NCI-H345 treated with DMSO at 0.1 percent for 48 hours (cell line): ENCODE measurements around the gene C6orf136.
"Not testable (repeated sequence)": the region's sequence is repeated elsewhere in the genome, so short reads cannot be mapped to it uniquely, and the experiment has no call there.

Experiments
- DNase-seq: peaks from one replicate; lab custom pipeline; 2025; ENCODE audit not compliant: unreplicated experiment; lab: John Stamatoyannopoulos, UW

C6orf136 gene

GRCh38 chr6:30655743-30656094, 8.8 kb downstream of the C6orf136 start:
- DNase-seq, result no peak

DNA sequence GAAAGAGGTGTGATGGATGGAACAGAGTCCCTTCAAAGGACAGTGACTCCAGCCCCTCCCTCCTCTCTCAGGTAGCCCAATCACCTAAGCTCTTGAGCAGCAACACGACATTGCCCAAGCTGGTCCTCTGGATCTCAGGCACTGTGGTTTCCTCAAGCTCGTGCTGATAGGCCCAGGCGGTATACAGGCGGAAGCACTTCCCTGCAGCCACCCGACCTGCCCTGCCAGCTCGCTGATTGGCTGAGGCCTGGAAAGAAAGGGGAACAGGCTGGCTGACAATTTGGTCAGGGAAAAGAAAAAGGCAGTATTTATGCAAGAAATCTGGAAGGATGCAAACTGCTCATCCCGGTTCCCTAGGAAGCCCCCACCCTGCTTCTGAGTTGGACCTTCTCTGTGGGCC, 9.6 kb downstream of the C6orf136 start:
- no peak for DNase-seq

DNA sequence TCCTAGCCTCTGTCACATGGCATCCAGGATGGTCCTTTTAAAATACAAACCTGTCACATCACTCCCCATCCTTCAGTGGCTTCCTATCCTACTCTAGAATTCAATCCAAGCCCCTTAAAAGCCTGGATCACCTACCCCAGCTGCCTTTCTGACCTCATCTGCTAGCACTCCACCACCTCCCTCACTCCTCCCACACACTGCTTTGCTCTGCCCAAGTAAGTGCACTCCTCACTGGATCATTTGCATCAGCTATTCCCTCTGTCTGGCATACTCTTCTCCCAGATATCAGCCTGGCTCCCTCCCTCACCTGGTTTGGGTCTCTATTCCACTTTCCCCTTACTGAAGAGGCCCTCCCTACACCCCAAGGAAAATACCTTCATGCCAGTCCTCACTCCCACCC, 10.5 kb downstream of the C6orf136 start:
- no peak for DNase-seq

DNA sequence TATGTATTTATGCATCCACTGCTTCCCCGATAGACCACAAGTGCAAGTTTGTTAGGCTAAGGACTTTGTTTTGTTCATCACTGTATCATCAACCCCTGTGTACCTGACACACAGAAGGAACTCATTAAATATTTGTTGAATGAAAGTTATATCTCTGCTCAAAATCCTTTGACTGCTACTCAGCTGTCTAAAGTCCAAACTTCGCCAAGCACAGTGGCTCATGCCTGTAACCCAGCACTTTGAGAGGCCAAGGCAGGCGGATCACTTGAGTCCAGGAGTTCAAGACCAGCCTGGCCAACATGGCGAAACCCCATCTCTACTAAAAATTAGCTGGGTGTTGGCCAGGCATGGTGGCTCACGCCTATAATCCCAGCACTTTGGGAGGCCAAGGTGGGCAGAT, 11.0 kb downstream of the C6orf136 start:
- not testable (repeated sequence) for DNase-seq

GRCh38 chr6:30664994-30665767, 18.2 kb downstream of the C6orf136 start:
- no peak for DNase-seq

DNA sequence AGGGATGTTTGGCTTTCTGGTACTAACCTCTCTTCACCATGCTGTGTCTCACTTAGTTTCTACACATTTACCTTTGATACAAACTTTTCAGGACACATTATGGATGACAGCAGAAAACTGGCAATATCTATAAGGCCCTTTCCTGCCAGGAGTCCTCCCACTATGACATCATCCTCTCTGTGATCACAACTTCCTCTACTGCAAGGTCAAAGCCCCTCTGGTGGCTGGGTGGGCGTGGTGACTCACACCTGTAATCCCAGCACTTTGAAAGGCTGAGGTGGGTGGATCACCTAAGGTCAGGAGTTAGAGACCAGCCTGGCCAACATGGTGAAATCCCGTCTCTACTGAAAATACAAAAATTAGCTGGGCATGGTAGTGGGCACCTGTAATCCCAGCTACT, 19.4 kb downstream of the C6orf136 start:
- not testable (repeated sequence) for DNase-seq

GRCh38 chr6:30670760-30671527, 24.0 kb downstream of the C6orf136 start:
- DNase-seq, result no peak

DNA sequence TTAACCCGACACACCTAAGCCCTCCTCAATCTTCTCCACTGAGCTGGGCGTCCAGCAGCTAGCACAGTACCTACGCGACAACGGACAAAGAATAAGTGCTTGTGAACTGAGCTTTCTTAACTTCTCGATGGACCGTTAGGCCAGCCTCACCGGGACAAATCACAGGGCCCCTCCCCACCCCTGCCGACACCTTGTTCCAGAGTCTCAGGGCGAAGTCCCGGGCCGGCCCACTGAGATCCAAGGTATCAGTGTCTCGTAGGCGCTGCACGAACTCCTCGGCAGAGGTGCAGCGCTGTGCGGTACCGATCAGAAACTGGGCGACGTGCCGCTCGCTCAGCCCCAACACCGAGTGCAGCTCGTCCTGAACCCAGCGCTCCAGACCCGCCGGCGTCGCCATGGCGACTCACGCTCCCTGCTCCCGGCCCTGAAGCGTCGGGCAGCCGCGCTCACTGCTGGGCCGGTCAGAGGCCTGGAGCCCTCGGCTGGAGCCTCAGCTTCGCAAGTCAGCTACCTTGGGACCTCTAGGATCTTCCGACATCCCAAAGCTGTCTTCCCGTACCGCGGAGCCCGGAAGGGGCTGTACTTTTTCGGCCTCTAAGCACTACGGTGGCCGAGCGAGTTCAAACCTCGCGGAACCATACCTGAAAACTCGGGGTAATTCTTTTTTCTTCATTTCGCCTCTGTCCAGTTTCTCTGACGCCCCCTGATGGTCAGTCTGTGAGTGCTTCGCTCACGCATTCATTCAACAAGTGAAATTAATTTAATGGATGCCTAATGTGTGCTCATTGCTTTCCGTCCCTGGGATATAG, 25.7 kb downstream of the C6orf136 start, which contains the start of gene DHX16:
Gene DHX16 (minus strand): TSS at position 562 of the 809 bp plus-strand sequence. CDS start 165 bp downstream, at position 397.
- DNase-seq, result peak; percentile 94

DNA sequence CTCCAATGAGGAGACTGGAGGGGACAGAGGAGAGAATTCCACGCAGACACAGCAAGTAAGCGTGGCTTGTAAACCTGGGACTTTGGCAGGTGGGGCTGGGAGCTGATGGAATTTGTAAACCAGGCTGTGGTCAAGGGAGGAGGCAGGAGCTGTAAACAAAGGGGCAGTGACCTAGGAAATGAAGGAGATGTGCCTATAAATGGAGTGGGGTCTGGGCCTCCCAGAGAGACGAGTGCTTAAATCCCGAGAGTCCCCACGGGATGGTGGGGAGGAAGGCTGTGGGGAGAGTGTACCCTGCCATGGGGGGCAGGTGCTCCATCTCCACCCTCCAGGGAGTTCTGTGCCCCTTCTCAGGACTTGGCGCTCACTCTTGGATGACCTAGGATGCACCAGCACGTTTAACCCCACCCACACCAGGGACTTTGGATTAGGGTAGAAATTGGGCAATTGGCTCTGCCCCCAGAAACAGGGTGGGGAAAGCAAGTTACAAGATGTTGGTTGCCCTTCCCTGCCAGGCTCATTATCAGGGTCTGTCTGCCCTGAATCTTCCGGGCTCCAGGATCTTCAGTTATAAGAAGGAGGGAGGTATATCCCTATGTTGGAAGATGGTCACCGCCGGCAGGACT, 29.8 kb downstream of the C6orf136 start:
- DNase-seq, result no peak

- no peak for DNase-seq
Measured at GRCh38 chr6:30678964-30679726, 32.2 kb downstream of the C6orf136 start.

DNA sequence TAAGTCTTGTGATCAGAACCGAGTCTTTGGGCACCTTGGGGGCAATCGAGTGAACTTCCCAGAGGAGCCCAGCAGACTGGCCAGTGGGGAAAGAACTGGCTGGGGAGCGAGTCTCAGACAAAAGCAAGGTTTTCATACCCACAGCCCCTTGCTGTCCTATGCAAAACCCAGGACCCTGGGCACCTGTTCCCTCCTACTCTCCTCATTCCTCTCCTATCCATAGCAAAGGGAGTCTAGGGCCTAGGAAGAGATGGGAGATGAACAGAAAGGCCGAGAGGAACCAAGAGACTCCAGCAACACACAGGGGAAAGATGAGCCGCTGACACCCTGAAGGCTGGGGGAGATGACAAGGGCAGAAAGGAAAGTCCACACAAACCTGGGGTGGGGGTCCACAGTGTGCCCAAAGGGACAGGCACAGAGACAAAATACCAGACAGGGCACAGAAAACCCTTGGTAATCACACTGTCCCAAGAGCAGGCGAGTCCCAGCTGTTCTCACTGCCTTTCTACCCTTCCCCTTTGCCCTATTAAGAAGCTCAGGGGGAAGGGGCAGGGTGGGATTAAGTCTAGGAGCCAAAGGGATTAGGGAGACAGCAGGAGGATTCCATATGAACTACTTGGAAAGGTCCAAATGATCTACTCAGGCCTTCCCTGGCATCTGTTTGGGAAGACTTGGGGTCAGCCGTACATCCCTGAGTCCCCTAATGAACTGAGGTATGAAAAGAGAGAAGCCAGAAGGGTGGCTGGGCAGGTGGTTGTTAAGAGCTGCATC, 33.0 kb downstream of the C6orf136 start:
- DNase-seq, result no peak

GRCh38 chr6:30681766-30682142, 34.8 kb downstream of the C6orf136 start:
- no peak for DNase-seq

- no peak for DNase-seq
Measured at GRCh38 chr6:30682143-30683117, 35.5 kb downstream of the C6orf136 start.

DNA sequence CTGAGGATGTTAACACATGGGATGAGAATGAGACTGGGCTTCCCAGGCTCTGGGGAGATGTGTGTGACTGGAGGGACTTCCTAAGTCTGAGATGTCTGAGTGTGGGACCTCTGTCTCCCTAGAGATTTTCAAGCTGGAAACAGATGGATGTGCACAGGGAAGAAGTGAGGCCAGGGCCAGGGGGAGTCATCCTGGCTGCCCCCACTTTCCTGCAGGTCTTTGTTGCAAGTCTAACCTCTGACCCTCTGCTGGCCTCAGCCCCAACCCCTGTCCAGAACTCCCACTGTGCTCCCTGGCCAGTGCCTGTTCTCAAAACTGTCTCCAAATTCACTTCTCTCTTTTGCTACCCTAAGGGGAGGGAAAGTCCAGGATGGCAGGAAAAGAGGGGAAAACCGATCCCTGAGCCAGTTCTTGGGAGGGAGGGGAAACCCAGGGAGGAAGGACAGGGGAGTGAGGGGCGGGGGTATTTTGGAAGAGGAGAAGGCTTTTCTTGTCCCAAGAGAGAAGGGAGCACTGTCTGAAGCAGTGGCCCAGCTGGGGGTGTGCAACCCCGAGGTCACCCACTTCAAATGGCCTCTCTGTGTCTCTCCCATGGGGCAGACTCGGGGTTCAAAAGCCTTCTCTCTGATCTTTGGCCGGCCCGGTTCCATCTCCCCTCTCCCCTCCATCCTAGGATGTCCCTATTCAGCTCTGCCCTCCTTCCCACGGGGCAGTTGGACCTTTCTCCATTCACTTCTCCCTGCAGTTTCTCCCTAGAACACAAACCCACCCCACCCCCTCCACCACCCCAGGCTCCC, 36.4 kb downstream of the C6orf136 start:
- no peak for DNase-seq

- no peak for DNase-seq
Measured at GRCh38 chr6:30683980-30684338, 37.0 kb downstream of the C6orf136 start.

DNA sequence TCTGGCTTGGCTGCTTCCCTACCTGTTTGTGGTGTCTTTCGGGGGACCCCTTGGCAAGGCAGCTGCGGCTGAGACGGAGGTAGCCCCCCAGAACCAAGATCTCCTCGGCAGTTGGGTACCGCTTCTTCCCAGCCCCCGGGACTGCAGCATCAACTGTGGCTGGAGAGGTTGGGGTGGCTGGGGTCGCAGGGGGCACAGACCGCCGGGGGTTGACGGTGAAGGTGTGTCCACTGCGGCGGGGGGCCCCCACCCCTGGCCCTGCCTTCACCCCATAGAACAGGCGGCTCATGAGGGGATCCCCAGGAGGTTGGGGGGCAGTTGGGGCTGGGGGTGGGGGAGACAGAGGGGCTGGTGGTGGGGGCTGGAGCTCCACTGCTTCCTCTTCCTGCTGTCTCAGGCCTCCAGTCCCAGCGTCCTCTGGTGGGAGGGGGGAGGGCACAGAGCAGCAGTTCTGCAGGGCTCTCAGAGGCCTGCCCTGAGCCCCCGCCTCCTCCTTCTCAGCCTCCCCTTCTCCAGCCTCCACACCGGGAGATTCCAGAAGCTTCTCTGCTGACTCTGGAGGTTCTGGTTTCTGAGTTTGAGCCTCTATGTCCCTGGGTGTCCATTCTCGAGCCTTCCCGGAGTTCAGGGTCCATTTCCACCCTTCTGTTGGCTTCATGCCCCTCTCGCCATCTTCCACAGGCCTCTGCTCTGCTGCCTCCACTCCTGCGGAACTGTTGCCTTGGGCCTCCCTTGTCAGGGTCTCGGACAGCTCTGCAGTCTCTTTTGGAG, 37.6 kb downstream of the C6orf136 start:
- no peak for DNase-seq
